Right lobe of liver (tissue), 6 donors: Measurements from ENCODE around the gene TBRG1. TPM values are rescaled to one million over a fixed set of nuclear protein-coding genes. Genes with fewer than 3 reads are reported as not detected.
A peak's percentile ranks its signal among the peaks of the same experiment; 100 is the strongest.

Experiments
- ATAC-seq, 4 donors: fragments of 200-7000 bp; cut with Tn5 transposase; one replicate each; pipeline ENCODE4 v1.9.1; 2020; ENCODE audit warnings: mild to moderate bottlenecking in 4 of 4, moderate library complexity in 4 of 4
- DNase-seq, 3 donors: peaks; one replicate each; pipeline ENCODE4 v3.0.0-alpha.2; 2020
- H3K27ac ChIP-seq, 3 donors: fragments of 200-600 bp; one replicate each; pipeline ENCODE4 v1.8.0; 2022
- H3K27me3 ChIP-seq, 2 donors: fragments of 200-600 bp; one replicate each; pipeline ENCODE4 v1.8.0; 2022
- H3K36me3 ChIP-seq, 4 donors: fragments of 200-600 bp; sonication (generic) in 1 of 4; one replicate each; pipeline versions ENCODE4 v1.5.1 to v1.8.0; 2017 to 2022; ENCODE audit warnings: control low read depth in 1 of 4
- H3K4me1 ChIP-seq, 4 donors: fragments of 200-600 bp; sonication (generic) in 1 of 4; one replicate each; pipeline versions ENCODE4 v1.5.1 to v1.8.0; 2017 to 2022; ENCODE audit warnings: control low read depth in 1 of 4
- H3K4me3 ChIP-seq, 3 donors: fragments of 200-600 bp; one replicate each; pipeline ENCODE4 v1.8.0; 2022
- H3K9me3 ChIP-seq, 4 donors: fragments of 200-600 bp; sonication (generic) in 1 of 4; one replicate each; pipeline versions ENCODE4 v1.5.1 to v1.8.0; 2017 to 2022; ENCODE audit warnings: control low read depth in 1 of 4
- CTCF ChIP-seq, 4 donors: fragments of 200-600 bp in 3 of 4; fragments of 450-650 bp in 1 of 4; IDR thresholded peaks; one replicate each; pipeline versions ENCODE4 v1.5.1 to v1.8.0; 2016 to 2022; ENCODE audit warnings: antibody characterized with exemption in 4 of 4, mild to moderate bottlenecking in 2 of 4
- POLR2A ChIP-seq: fragments of 450-650 bp; IDR thresholded peaks from one replicate; pipeline ENCODE4 v1.6.1; 2017; ENCODE audit warnings: antibody characterized with exemption, mild to moderate bottlenecking
- WGBS: methylation state at CpG from one replicate; pipeline ENCODE4 v1.1.6; 2018; ENCODE audit warnings: low coverage, low lambda C conversion rate; ENCODE audit not compliant: insufficient coverage; ENCODE audit errors: missing lambda C conversion rate; 5-methylcytosine and 5-hydroxymethylcytosine counted together
- intact Hi-C, 2 donors: fragments of 100-400 bp; cut with DNase I; formaldehyde crosslinking; loops; one replicate each; pipeline versions ENCODE4 v1.11.2 to v1.14.1; 2022
- total RNA-seq, 6 experiments: library from RNA; depleted of rRNA in 2 of 6; stranded (reverse); fragments of >200 nt in 2 of 6; fragmentation: NEBNext Ultra II Directional in 3 of 6; extraction: Animal tissue kit (Norgen Biotek cat#: 25700) in 3 of 6; gene quantifications; one replicate each; pipeline versions ENCODE4 v1.1.0 to v1.2.4, GENCODE V29; 2016 to 2023
- donor health status: DM: no; HTN: yes; CAD: no.
- donor health status: DM: no; HTN: no; CAD: no.
- donor health status: DM: no; HTN: no; CAD: no.
- donor health status: DM: no; HTN: yes; CAD: no.
- donor health status: DM: no; HTN: yes; CAD: no.

The TBRG1 gene
- total RNA-seq, 6 experiments from 2014 or later, result 13.3 to 20.5 (median 17.9) TPM

GRCh38 chr11:124672536-124673215 is 50.0 kb downstream of the TBRG1 start:
- TF ChIP-seq POLR2A (no peak), CTCF (IDR thresholded peaks at IDR 0.05) (no peak)
- Histone ChIP-seq H3K9me3 (no peaks in the 10 kb centered on the region), H3K4me3 (peak overlapping the region; percentile 61 to 82 (median 81)), H3K36me3 (no peaks in the 10 kb centered on the region), H3K27ac (peak overlapping the region in 1 of 3 donors; percentile 70), H3K4me1 (peaks cover 0 to 8% (median 0%) of the 10 kb centered on the region in 4 donors), H3K27me3 (no peaks in the 10 kb centered on the region)
- DNase-seq (no peak), ATAC-seq (no peak)
- intact Hi-C loops, result loop anchor here (5.0 kb wide), 1 partner anchor 90 kb away; the partner anchor contains the start of gene ESAM (in 2 of the 2)
- 44% methylated on average over 5 of the region's 7 CpGs for WGBS

GRCh38 chr11:124673333-124674167 is 50.9 kb downstream of the TBRG1 start, which contains the start of the genes SIAE and SPA17:
Gene SIAE, minus strand, starts transcription at chr11:124673739. Its CDS starts 31 bp downstream, at chr11:124673708.
Gene SPA17, plus strand, starts transcription at chr11:124673904. Its CDS starts 1,361 bp downstream, at chr11:124675265.
- H3K9me3 ChIP-seq, result no peaks in the 10 kb centered on the region
- H3K27me3 ChIP-seq, result no peaks in the 10 kb centered on the region
- WGBS, result 1% methylated on average over 36 of the region's 58 CpGs
- H3K27ac ChIP-seq, result peak within 1 kb of the TSS; percentile 51 to 70 (median 55)
- H3K36me3 ChIP-seq, result no peaks in the 10 kb centered on the region
- peak; percentile 98 to 99 (median 99) for ATAC-seq
- DNase-seq, result peak; percentile 95 to 96 (median 95)
- TF ChIP-seq POLR2A, result peak; percentile 72
- no peak for TF ChIP-seq CTCF (IDR thresholded peaks at IDR 0.05)
- peaks cover 0 to 8% (median 0%) of the 10 kb centered on the region in 4 donors for H3K4me1 ChIP-seq
- peak within 1 kb of the TSS; percentile 61 to 82 (median 81) for H3K4me3 ChIP-seq
- intact Hi-C loops, result loop anchor here (5.0 kb wide), 1 partner anchor 89 kb away; the partner anchor contains the start of gene ESAM (in 2 of the 2)

GRCh38 chr11:124674168-124674517 is 51.5 kb downstream of the TBRG1 start:
- Histone ChIP-seq H3K36me3 (no peaks in the 10 kb centered on the region), H3K4me3 (peak overlapping the region; percentile 61 to 82 (median 81)), H3K9me3 (no peaks in the 10 kb centered on the region), H3K27ac (peak overlapping the region in 2 of 3 donors; percentile 51 to 55), H3K4me1 (peaks cover 0 to 8% (median 0%) of the 10 kb centered on the region in 4 donors), H3K27me3 (no peaks in the 10 kb centered on the region)
- TF ChIP-seq CTCF (IDR thresholded peaks at IDR 0.05) (no peak), POLR2A (no peak)
- ATAC-seq (no peak), DNase-seq (no peak)
- intact Hi-C loops, result loop anchor here (5.0 kb wide), 1 partner anchor 88 kb away; the partner anchor contains the start of gene ESAM (in 2 of the 2)
- 35% methylated on average over 18 of the region's 18 CpGs for WGBS

- ATAC-seq (no peak), DNase-seq (no peak)
- H3K4me1 ChIP-seq, result peaks cover 0 to 8% (median 0%) of the 10 kb centered on the region in 4 donors
- H3K27me3 ChIP-seq, result no peaks in the 10 kb centered on the region
- intact Hi-C loops, result loop anchor here (5.0 kb wide), 1 partner anchor 88 kb away; the partner anchor contains the start of gene ESAM (in 2 of the 2)
- WGBS, result 79% methylated on average over 5 of the region's 5 CpGs
- no peak overlapping the region for H3K4me3 ChIP-seq
- H3K9me3 ChIP-seq, result no peaks in the 10 kb centered on the region
- H3K27ac ChIP-seq, result no peak overlapping the region
- no peak for TF ChIP-seq POLR2A
- TF ChIP-seq CTCF (IDR thresholded peaks at IDR 0.05), result no peak
- no peaks in the 10 kb centered on the region for H3K36me3 ChIP-seq
Measured at GRCh38 chr11:124674571-124674970, 51.9 kb downstream of the TBRG1 start.
